ENCODE results near the gene CLEC3B.
"Not testable (repeated sequence)": the region's sequence is repeated elsewhere in the genome, so short reads cannot be mapped to it uniquely, and the experiment has no call there.

The CLEC3B gene

GRCh38 chr3:45026038-45026437, at the start of gene CLEC3B:
CLEC3B (plus strand) TSS chr3:45026303; CDS start chr3:45026363, 60 bp downstream.
- no peak for TF ChIP-seq CTCF (conservative IDR thresholded peaks at IDR 0.05; ENCODE audit: low read depth, low read length)
- H3K4me3 ChIP-seq (ENCODE audit: low read length) = no peak within 1 kb of the TSS
- no peak for DNase-seq (ENCODE audit: low read depth)

GRCh38 chr3:44981220-44981619, 44.9 kb upstream of the CLEC3B start:
- TF ChIP-seq CTCF (conservative IDR thresholded peaks at IDR 0.05; ENCODE audit: low read depth, low read length) = no peak
- no peak overlapping the region for H3K4me3 ChIP-seq (ENCODE audit: low read length)
- no peak for DNase-seq (ENCODE audit: low read depth)

GRCh38 chr3:44981751-44982150, 44.4 kb upstream of the CLEC3B start:
- no peak for DNase-seq (ENCODE audit: low read depth)
- TF ChIP-seq CTCF (conservative IDR thresholded peaks at IDR 0.05; ENCODE audit: low read depth, low read length) = no peak
- no peak overlapping the region for H3K4me3 ChIP-seq (ENCODE audit: low read length)

GRCh38 chr3:44982817-44983216, 43.3 kb upstream of the CLEC3B start:
- TF ChIP-seq CTCF (conservative IDR thresholded peaks at IDR 0.05; ENCODE audit: low read depth, low read length) = no peak

GRCh38 chr3:44983484-44983941, 42.6 kb upstream of the CLEC3B start:
- DNase-seq (ENCODE audit: low read depth) = no peak
- no peak for TF ChIP-seq CTCF (conservative IDR thresholded peaks at IDR 0.05; ENCODE audit: low read depth, low read length)
- no peak overlapping the region for H3K4me3 ChIP-seq (ENCODE audit: low read length)

More at GRCh38 chr3:44982817-44983216, 43.3 kb upstream of the CLEC3B start:
- no peak overlapping the region for H3K4me3 ChIP-seq (ENCODE audit: low read length)
- no peak for DNase-seq (ENCODE audit: low read depth)

- H3K4me3 ChIP-seq (ENCODE audit: low read length) = no peak overlapping the region
- no peak for TF ChIP-seq CTCF (conservative IDR thresholded peaks at IDR 0.05; ENCODE audit: low read depth, low read length)
- no peak for DNase-seq (ENCODE audit: low read depth)
These were observed 41.8 kb upstream of the CLEC3B start for GRCh38 chr3:44984335-44984734.

GRCh38 chr3:44986330-44986729, 39.8 kb upstream of the CLEC3B start:
- not testable (repeated sequence) for DNase-seq (ENCODE audit: low read depth); H3K4me3 ChIP-seq (ENCODE audit: low read length)

- no peak for DNase-seq (ENCODE audit: low read depth)
- H3K4me3 ChIP-seq (ENCODE audit: low read length) = no peak overlapping the region
- no peak for TF ChIP-seq CTCF (conservative IDR thresholded peaks at IDR 0.05; ENCODE audit: low read depth, low read length)
These were observed 38.8 kb upstream of the CLEC3B start for GRCh38 chr3:44987332-44987731.

Data from retinal pigment epithelial cell (primary cell).